GM18868 (cell line): ENCODE data around the gene MOB3C.

Experiments
- ATAC-seq: cut with Tn5 transposase; IDR thresholded peaks from one replicate; pipeline ENCODE4 v1.9.1; 2021; ENCODE audit warnings: mild to moderate bottlenecking, moderate library complexity; ENCODE audit not compliant: unreplicated experiment

Gene MOB3C

DNA sequence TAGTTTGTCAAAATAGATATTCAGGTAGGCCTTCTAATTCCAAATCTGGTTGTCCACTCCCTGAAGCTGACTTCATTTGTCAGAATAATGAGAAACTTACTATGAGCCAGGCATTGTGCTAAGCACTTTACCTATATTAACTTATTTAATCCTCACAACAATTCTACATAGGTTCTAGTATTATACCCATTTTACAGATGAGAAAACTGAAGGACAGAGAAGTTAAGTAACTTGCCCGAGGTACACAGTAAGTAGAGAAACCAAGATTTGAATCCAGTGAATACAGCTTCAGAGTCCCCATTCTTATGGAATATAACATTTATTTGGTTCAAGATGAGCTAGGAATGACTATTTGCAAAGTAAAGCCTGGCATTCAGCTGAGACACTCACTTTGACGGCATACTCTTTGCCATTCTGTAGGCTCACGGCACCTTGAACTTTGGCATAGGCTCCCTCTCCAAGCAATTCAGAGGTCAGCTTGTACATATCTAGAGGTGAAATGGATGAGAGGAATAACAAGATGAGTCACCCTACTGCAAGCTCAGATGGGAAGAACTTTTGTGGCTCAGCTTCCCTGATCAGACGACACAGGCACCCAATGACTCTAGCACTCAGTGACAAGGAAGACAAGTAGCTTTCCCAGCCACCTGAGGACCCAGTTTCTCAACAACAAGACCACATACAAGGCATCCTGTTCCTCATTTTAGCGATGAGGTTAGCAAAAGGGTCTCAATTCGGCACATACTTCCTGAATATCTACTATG lies 36.3 kb downstream of the MOB3C start:
- no peak for ATAC-seq

DNA sequence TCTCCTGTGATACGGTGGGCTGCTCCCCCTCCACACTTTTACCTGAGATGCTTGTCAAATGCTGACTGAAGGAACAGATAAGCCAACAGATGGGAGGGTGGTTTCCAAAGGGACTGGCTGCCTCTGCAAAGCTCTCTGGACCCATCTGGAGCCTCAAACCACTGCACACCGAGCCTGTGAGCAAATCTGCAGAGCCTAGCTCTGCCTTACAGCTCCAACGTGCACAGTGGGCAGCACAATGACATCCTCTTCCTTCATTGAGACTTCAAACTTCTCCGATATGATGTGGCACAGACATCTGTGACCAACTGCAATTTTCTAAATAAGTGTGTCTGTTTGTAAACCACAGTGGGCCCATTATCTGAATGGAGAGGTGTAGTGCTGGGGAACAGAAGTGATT lies 38.9 kb downstream of the MOB3C start:
- ATAC-seq: no peak

DNA sequence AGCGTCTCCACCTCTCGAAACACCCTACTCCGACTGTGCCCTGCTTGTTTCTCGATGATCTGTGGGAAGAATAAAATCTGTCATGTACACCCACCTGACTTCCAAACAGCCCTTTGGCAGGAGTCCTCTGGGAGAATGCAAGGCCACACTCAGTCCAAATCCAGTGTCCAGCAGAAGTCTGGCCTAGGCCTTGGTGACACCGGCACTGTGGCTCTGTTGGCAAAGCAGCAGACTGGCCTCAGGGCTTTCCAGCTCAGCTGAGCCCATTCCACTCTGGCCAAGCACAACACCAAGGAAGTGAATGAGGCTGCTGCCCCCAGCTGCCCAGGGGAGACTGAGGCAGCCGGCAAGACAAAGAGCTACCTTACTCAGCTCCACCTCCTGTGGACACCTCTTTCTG lies 40.0 kb downstream of the MOB3C start:
- no peak for ATAC-seq

DNA sequence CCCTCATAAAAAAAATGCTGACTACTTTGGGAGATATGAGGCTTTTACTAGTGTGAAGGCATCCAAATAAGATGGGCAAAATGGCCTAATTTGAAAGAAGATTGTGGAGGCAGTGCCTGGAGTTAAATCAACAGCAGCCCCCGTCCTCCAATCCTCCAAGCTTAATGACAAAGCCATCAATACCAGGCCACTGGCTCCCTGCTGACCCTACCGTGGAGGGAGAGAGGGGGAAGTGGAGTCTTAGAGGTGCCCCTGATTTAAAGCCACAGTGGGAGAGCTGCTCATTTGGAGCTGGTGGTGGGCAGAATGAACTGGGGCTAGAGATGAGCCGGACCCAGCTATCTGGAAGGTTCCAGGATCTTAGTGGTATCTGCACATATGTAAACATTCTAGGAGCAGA lies 40.8 kb downstream of the MOB3C start:
- ATAC-seq: no peak

DNA sequence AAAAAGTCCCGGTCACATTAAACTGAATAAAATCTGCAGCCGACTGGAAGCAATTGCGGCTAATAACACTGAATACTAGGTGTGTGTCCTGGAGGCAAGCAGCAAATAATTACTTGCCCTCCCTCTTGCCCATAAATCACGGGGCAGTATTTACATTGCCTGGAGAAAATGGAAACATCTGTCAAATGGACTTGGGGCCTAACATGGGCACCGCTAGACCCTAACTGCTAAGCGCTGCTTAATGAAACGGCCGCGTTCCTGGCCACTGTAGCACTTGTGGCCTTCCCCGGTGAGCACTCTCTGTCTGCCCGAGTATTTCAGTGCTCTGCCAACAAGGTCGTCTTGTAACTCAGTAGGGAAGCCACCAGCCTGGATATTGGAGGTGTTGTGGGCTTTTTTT lies 41.3 kb downstream of the MOB3C start:
- no peak for ATAC-seq

DNA sequence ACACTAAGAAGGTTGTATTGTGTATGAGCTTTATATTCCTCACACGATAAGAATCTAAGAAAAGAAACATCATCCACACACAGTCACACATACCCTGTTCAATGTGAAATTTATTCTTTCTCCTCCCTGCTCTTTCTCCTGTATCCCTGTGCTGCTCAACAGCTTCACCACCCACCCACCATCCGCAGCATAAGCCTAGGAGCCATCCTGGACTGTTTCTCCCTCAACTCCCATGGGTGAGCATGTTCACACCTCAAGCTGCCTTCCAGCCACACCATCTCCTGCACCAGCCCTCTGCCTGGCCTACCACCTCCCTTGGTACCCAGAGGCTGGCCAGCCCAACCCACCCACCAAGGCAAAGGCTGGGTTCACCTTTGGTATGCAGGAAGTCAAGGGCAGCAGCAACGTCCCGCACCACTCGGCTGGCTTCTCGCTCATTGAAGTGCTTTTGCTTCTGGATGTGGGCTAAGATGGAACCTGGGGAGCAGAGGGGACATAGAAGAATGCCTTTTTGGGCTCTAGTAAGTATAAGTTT lies 44.9 kb downstream of the MOB3C start:
- ATAC-seq: no peak

DNA sequence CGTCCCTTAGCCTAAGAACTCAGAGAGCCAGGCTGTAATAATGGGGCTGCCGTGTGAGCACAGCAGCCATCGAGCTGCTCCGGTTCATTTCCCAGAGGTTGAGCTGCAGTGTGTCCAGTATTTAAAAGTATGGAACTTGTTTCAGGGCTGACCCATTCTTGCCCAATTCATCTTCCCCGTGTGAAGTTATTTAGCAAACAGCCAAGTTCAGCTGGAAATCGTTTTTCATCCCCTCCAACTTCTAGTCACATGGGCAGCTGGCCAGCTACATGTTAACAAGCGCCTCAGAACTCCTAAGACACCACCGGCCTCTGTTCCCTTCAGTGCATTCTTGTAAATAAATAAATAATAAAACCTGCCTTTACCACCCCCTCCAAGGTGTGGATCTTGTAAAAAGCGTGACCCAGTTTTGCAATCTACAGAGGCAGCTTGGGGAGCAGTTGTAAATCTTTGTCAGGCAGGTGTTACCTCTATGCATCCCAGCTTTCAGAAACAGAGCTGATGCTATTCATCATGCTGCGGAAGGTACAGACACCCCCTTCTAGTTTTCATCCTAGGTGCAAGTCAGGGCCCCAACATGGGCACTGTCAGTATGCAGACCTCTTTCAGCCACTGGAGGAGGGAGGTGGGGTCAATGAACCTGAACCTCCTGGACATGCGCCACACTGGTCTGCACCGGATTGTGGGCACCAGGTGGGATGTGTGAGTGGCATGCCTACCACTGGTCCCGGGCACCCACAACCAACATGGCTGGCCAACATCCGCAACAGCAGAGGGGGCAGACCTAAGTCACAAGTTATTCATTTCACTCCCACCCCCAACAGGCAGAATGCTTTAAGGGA lies 46.5 kb downstream of the MOB3C start:
- no peak for ATAC-seq

DNA sequence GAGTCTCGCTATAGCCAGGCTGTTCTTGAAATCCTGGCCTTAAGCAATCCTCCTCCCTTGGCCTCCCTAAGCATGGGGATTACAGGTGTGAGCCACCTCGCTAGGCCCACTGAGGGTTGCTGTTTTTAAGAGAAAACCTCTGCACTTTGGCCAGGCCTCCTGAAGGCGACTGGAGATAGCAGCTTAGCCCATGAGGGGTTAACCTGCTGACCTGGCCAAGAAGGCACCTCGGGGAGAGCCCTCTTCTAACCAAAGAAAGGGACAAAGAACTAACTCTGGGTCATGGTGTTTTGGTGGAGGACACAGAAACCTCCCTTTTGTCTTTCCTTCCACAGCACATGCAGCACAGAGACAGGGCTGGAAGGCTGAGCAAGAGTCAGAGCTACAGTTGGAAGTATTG lies 47.5 kb downstream of the MOB3C start:
- ATAC-seq: no peak

DNA sequence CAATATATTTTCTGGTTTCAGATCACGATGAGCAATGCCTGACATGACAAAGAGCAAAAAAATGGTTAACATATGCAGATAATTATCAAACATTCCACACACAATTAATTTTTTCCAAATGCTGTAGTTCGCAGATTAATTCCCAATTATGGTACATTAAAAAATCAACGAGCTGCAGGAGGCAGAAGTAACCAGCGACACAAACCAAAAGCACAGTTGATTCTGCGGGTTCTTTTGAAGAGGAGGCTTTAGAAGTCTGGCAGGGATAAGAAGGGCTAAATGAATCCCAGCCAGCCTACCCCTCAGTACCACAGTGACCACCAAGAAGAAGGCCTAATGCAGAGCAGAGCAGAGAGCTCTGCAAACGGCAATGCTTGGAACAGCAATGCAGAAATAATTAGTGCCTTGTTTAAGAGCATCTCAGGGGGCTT lies 48.1 kb downstream of the MOB3C start:
- no peak for ATAC-seq

DNA sequence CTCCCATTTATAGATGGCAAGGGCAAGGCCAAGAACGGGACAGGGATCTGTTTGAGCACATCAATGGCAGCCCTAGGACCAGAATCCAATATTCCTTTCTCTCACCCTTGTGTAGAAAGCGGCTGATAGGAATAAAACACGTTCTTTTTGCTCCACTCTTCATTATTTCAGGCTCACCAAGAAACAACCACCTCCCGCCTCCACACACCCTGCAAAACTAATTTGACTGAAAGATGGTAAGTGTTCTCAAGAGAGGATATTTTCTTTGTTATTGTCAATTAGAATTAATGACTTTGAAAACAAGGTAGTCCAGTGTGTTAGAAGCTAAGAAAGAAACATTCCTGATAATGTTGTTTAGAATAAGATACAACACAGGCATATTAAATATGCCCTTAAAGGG lies 53.3 kb downstream of the MOB3C start:
- ATAC-seq: no peak

DNA sequence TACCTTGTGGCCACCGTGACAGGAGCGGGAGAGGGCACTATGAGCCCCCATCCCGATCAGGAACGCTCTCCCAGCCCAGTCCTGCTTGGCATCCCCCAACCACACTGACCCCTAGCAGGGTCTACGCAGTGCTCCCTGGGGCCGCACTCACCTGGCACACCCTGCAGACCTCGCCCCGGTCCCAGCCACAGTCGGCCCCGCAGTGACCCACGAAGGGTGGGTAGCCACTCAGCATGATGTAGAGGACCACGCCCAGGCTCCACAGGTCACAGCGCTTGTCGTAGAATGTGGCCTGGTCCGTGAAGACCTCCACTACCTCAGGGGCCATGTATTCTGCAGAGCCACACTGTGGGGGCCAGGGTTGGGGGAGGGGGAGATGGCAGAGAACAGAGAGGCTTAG lies 54.1 kb downstream of the MOB3C start:
- no peak for ATAC-seq

DNA sequence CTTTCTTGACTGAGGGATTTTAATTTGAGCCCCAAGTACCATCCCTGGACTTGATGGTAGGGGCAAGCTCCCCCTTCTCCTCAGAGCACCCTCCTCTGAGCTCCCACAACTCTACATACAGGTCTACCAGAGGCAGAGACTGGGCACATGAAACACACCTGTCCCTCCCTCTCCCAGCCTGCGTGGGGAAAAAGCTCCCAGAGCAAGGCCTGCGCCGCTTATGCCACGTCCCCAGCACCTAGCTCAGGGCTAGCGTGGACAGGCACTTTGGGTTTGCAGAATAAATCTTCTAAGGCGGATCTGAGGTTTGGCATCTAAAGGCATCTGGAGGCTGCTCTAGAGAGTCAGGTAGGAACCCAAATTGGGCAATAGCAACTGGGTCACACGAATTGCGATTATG lies 57.6 kb downstream of the MOB3C start:
- no peak for ATAC-seq

DNA sequence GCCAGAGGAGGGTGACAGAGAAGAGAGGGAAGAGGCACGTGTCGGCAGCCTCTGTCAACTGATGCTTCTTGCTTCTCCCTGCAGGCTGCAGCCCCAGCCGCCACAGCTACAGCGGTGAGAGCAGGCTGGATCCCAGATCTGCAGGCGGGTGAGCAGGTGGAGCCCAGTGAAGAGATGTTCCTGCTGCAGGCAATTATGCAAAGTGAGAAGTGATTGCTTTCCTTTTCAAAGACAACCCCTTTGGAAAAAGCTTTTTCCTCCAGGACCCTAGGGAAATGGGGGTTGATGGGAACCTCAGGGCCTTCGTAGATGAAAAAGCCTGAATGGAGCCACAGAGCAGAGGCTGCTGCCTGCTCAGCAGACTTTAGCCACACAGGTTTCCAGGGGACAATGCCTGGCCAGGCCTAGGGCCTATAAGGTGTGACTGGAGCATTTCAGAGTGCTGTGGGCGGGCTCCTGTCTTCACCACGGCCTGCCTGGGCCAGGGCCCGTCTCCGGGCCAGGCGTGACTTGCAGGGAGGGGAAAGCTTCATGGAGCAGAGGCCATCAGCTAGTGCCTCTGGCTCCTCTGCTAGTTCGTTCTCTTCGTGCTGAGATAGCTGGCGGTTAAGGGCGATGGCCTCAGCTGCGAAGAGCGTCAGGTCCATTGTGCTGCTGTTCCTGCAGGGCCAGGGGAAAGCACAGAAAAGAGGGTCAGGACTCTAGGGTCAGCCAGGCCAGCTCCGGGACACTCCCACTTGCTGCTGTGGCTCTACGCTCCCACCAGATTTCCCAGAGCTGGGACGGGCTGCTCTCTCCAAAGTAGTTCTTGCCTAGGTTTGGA lies 58.3 kb downstream of the MOB3C start:
- no peak for ATAC-seq
